GM12873 (cell line): ENCODE data around the gene ABHD6.
A peak's percentile ranks its signal among the peaks of the same experiment; 100 is the strongest.

Experiments
- CTCF ChIP-seq: IDR thresholded peaks from 2 replicates; pipeline ENCODE4 v1.5.1; 2012; ENCODE audit warnings: low read depth, mild to moderate bottlenecking, moderate library complexity, low read length, control low read depth; ENCODE audit not compliant: insufficient read depth; ENCODE audit errors: missing control alignments

ABHD6 gene, protein sequence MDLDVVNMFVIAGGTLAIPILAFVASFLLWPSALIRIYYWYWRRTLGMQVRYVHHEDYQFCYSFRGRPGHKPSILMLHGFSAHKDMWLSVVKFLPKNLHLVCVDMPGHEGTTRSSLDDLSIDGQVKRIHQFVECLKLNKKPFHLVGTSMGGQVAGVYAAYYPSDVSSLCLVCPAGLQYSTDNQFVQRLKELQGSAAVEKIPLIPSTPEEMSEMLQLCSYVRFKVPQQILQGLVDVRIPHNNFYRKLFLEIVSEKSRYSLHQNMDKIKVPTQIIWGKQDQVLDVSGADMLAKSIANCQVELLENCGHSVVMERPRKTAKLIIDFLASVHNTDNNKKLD

DNA sequence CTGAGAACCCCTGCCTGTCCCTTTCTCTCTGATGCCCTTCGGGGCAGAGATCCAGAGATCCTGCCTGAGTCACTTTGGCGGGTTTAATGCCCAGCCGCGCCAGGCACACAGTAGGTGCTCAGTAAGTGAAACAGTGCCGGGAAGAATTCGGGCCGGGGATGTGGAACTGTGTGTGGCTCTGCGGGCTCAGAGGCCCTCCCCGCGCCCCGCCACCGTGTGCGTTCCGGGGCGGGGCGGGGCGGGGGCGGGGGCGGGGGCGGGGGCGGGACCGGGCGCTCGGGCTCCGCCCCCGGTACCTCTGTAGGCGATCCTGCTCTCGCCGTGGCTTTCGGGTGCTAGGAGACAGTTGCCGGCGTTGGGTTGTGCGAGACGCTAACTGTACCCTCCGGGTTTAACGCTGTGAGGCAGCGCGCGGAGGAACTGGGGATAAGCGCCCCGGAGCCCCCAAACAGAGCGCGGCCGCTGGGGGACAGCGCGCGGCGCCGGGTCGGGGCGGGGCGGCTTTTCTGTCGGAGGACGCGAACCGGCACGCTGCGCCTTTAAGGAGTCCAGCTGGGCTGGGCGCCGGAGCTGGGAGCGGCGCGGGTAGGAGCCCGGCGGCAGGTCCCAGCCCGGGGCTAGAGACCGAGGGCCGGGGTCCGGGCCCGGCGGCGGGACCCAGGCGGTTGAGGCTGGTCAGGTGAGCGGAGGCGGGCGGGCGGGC lies at the start of gene ABHD6:
Gene ABHD6, plus strand, starts transcription at position 555 of the 703 bp plus-strand sequence. CDS start 18,795 bp downstream, outside the sequence.
- peak; percentile 27 for TF ChIP-seq CTCF

- no peak for TF ChIP-seq CTCF
Measured at GRCh38 chr3:58188173-58188564, 49.4 kb upstream of the ABHD6 start.

DNA sequence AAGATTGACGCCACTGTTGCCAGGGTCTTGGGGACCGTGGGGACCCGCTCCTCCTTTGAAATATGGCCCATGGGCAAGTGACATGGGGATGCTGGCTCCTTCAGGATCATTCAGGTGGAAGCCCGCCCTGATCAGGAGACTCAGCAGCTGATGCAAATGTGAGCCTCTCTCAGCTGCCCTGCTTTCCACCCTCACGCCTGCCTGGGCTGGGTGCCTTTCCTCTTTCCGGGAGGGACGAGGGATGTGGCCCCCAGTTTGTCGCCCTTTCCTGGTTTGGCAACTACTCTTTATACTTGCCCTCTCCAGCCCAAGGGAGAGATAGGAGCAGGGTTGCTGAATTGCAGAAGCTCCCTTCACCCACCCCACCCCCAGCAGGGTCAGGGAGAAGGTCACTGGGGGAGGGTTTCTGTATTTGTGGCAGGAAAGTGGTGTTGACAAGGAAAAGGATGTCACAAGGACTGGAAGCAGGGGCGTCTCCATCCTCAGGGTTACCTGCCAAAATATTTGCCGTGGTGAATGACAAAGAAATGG lies 48.6 kb upstream of the ABHD6 start:
- no peak for TF ChIP-seq CTCF

DNA sequence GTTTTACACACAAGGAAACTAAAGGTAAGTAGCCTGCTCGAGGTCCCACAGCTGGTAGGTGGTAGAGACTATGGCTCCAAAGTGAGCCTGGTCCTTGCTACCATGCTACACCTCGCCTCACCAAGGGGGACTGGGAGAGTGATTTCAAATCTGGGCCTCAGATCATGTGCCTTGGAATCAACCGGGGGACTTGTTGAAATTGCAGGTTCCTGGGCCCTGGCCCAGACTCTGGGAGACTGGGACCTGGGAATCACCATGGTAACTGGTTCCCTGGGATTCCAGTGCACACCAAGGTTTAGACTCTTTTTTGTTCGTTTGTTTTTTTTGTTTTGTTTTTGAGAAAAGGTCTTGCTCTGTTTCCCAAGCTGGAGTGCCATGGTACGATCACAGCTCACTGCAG lies 47.9 kb upstream of the ABHD6 start:
- TF ChIP-seq CTCF: no peak

DNA sequence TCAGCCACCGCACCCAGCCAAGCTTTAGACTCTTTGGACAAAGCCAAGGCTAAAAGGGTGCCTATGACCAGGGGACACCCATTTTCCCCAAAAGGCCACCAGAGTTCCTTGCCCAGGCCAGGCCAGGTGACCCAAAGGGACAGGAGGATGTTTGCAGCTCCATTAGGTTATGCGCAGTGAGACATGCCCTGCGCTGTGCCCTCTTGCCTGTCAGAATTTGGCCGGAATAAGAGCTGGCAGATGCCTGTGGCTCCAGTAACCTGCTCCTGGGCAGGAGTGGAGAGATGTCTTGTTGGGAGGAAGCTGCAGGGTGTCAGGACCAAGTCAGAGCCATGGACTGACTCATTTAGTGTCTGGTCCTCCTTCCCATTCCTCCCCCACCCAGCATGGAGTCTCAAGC lies 47.3 kb upstream of the ABHD6 start:
- TF ChIP-seq CTCF: no peak

GRCh38 chr3:58190882-58191281 lies 46.7 kb upstream of the ABHD6 start:
- TF ChIP-seq CTCF: no peak

GRCh38 chr3:58191361-58191991 lies 46.1 kb upstream of the ABHD6 start:
- no peak for TF ChIP-seq CTCF
